ENCODE data around the gene PLXNA4. TPM values are rescaled to one million over a fixed set of nuclear protein-coding genes. Genes with fewer than 3 reads are reported as not detected.

Gene PLXNA4
- total RNA-seq, 2 donors from 2014 or later, result 2.1 to 8.2 TPM

DNA sequence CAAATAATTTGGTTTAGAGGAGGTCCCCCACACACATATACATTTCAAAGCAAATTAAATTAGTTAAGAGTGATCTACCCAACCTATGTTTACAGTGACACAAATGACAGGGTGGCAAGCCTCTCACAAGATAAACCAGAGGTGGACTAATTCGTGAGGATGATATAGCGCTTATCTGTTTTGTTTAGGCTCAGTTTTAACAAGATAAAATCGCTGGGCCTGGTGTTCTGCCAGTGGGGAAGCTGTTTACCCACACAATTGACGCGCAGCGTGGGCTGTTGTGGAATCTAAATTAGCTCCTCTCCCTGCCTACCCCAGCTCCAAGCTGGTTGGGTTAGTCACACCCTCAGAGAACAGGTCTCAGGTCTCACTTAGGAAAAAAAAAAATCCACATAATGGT is 16.7 kb upstream of the PLXNA4 start:
- intact Hi-C loops (cut with DNase I), result no loop called here
- WGBS, 2 donors, result 23 to 27% methylated on average over 6 of the region's 6 CpGs

DNA sequence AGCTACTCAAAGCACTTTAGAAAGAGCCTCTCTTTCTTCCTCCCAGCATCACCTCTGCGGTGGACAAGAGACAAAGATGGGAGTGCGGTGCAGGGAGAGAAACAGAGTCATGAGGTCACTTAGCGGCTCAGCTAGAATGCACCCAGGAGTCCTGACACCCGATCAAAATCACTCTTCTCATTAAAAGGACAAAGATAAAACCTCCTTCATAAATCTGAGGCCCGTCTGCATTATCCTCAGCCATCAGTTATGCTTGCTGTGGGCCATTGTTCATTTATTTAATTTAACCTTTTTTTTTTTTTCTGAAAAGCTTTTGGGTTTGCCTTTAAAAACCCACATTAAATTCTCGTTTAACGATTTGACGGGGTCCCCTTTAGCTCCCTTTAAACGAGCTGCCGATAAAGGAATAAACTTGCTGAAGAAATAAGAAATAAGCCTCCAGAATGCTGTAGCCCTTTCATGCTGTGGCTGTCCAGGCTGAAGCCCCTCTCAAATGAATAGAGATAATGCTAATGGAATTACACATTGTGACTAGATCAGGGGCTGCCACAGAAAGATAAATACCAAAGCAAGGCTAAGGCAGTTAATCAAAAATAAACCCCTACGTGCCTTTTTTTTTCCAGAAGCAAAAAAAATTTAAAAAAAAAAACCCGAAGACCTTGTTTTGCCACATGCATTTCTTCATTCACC is 16.1 kb upstream of the PLXNA4 start:
- no peak overlapping the region for H3K27ac ChIP-seq
- intact Hi-C loops (cut with DNase I), result no loop called here
- ATAC-seq (no peak), DNase-seq (no peak)
- H3K27me3 ChIP-seq, result no peaks in the 10 kb centered on the region
- no peaks in the 10 kb centered on the region for H3K4me1 ChIP-seq
- H3K4me3 ChIP-seq, result no peak overlapping the region
- H3K36me3 ChIP-seq (replicated peaks in 1 of 2; ENCODE audit: insufficient read depth in 1 of 2, low read depth in 2 of 2), result no peaks in the 10 kb centered on the region
- no peaks in the 10 kb centered on the region for H3K9me3 ChIP-seq
- TF ChIP-seq CTCF (IDR thresholded peaks at IDR 0.05), result no peak
- whole genome bisulfite sequencing, 2 donors, result 39 to 47% methylated on average over 12 of the region's 12 CpGs

More for the DNA sequence above, 16.7 kb upstream of the PLXNA4 start:
- H3K9me3 ChIP-seq, result no peaks in the 10 kb centered on the region
- H3K27ac ChIP-seq, result no peak overlapping the region
- H3K36me3 ChIP-seq (replicated peaks in 1 of 2; ENCODE audit: insufficient read depth in 1 of 2, low read depth in 2 of 2), result no peaks in the 10 kb centered on the region
- no peaks in the 10 kb centered on the region for H3K27me3 ChIP-seq
- no peaks in the 10 kb centered on the region for H3K4me1 ChIP-seq
- no peak for TF ChIP-seq CTCF (IDR thresholded peaks at IDR 0.05)
- TF ChIP-seq POLR2A (IDR thresholded peaks at IDR 0.05), result no peak
- H3K4me3 ChIP-seq, result no peak overlapping the region
- ATAC-seq (no peak), DNase-seq (no peak)

- ATAC-seq, result no peak
- intact Hi-C loops (cut with DNase I), result no loop called here
Observed at GRCh38 chr7:132590162-132590561, 13.9 kb upstream of the PLXNA4 start.

DNA sequence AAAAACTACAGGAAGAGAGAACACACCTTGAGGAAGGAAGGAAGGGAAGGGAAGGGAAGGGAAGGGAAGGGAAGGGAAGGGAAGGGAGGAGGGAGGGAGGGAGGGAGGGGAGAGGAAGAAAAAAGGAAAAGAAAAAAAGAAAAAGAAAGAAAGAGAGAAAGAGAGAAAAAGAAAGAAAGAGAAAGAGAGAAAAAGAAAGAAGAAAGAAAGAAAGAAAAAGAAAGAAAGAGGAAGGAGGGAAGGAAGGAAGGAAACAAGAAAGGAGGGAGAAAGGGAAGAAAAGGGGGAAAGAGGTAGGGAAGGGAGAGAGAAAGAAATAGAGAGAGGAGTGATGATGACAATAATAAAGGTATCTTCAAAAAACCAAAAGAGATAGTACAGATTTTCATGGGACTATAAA is 12.3 kb upstream of the PLXNA4 start:
- TF ChIP-seq CTCF (IDR thresholded peaks at IDR 0.05) (no peak), POLR2A (IDR thresholded peaks at IDR 0.05) (no peak)
- H3K4me3 ChIP-seq, result no peak overlapping the region
- ATAC-seq (no peak), DNase-seq (no peak)
- no peaks in the 10 kb centered on the region for H3K4me1 ChIP-seq
- H3K27ac ChIP-seq, result no peak overlapping the region
- no peaks in the 10 kb centered on the region for H3K27me3 ChIP-seq
- H3K36me3 ChIP-seq (replicated peaks in 1 of 2; ENCODE audit: insufficient read depth in 1 of 2, low read depth in 2 of 2), result no peaks in the 10 kb centered on the region
- intact Hi-C loops (cut with DNase I), result no loop called here
- no peaks in the 10 kb centered on the region for H3K9me3 ChIP-seq

More at GRCh38 chr7:132590162-132590561, 13.9 kb upstream of the PLXNA4 start:
- Histone ChIP-seq H3K27ac (no peak overlapping the region), H3K9me3 (no peaks in the 10 kb centered on the region), H3K36me3 (replicated peaks in 1 of 2; ENCODE audit: insufficient read depth in 1 of 2, low read depth in 2 of 2) (no peaks in the 10 kb centered on the region), H3K27me3 (no peaks in the 10 kb centered on the region), H3K4me1 (no peaks in the 10 kb centered on the region), H3K4me3 (no peak overlapping the region)
- TF ChIP-seq CTCF (IDR thresholded peaks at IDR 0.05) (no peak), POLR2A (IDR thresholded peaks at IDR 0.05) (no peak)
- DNase-seq, result no peak
- WGBS, 2 donors, result 71 to 74% methylated on average over 4 of the region's 4 CpGs

DNA sequence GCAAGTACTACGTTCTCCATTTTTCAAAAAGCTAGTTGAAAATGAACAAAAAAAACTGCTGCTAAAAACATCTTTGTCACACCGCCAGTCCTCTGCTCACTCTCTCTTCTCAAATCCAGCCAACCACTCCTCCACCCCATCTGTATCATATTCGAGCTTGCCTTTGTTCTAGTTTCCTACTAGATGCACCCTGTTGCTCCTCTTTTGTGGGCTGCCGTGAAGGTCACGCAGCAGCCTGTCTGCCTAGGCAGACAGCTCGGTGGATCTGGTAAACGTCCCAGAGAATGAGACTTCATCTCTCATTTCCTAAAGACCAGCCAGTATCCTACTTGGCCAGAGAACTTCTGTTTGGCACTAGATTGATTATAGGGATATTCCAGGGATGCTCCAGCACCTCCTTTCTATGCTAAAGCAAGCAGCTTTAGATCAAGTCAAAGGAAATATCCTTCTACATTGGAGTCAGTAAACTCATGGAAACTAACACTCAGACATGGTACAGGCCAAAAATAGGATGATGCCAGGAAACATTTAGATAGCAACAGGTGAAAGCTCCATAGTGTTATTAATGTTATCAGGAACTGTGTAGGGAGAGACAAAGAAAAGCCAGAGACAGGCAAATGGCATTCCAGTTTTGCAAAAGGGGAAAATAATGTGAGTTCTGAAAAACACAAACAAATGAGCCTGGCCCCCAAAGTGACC is 8.7 kb upstream of the PLXNA4 start:
- Histone ChIP-seq H3K27me3 (no peaks in the 10 kb centered on the region), H3K9me3 (no peaks in the 10 kb centered on the region), H3K27ac (no peak overlapping the region), H3K4me1 (no peaks in the 10 kb centered on the region), H3K36me3 (replicated peaks in 1 of 2; ENCODE audit: insufficient read depth in 1 of 2, low read depth in 2 of 2) (no peaks in the 10 kb centered on the region), H3K4me3 (no peak overlapping the region)
- intact Hi-C loops (cut with DNase I), result no loop called here
- DNase-seq (no peak), ATAC-seq (no peak)
- WGBS, 2 donors, result 58 to 65% methylated on average over 7 of the region's 7 CpGs
- TF ChIP-seq POLR2A (IDR thresholded peaks at IDR 0.05), result no peak
- TF ChIP-seq CTCF (IDR thresholded peaks at IDR 0.05), result no peak

Data from body of pancreas (tissue), 4 donors.